GM21717 (cell line): ENCODE data around the gene LPGAT1.
"Not testable (repeated sequence)": the region's sequence is repeated elsewhere in the genome, so short reads cannot be mapped to it uniquely, and the experiment has no call there.

Experiments
- ATAC-seq: cut with Tn5 transposase; IDR thresholded peaks from one replicate; pipeline ENCODE4 v1.9.1; 2021; ENCODE audit warnings: mild to moderate bottlenecking, moderate library complexity; ENCODE audit not compliant: unreplicated experiment

The LPGAT1 gene

DNA sequence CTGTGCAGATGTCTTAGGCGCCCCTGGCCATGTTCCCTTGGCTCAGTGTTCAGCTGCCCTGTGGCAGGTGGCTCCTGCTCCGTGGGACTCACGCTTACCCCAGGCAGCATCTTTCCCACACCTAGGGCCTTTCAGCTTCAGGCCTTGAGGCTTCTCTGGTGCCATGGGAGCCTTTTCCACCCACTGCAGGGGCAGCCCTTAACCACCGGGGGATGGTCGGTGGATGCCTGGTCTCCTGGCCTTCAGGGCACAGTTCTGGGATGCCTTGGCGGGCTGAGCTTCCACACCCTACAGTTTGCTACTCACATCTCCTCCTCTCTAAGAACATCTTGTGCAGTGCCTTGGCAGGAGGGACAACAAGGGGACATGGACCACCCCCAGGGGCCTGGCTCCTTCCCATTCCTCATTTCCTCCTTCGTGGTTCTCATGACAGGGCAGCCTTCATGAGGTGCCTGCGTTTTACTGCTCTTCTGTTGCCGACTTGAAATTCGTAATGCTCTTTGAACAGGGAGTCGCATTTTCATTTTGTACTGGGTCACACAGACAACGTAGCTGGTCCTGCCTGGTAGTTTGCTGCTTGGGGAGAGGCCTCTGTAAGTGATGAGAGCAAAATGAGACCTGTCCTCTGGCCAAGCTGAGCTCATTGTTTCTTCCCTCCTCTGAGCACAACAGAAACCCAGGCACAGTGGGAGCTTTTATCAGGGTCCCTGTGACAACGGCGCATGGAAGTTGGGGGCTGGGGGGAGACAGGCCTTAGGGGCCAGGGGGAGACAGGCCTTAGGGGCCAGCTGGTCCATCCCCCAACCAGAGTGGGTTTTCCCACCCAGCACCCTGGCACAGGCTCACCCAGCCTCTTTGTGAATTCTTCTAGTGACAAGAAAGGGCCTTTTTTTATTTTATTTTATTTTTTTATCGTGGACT, 93.2 kb downstream of the LPGAT1 start:
- ATAC-seq = no peak

GRCh38 chr1:211736351-211736915, 94.1 kb downstream of the LPGAT1 start:
- no peak for ATAC-seq

DNA sequence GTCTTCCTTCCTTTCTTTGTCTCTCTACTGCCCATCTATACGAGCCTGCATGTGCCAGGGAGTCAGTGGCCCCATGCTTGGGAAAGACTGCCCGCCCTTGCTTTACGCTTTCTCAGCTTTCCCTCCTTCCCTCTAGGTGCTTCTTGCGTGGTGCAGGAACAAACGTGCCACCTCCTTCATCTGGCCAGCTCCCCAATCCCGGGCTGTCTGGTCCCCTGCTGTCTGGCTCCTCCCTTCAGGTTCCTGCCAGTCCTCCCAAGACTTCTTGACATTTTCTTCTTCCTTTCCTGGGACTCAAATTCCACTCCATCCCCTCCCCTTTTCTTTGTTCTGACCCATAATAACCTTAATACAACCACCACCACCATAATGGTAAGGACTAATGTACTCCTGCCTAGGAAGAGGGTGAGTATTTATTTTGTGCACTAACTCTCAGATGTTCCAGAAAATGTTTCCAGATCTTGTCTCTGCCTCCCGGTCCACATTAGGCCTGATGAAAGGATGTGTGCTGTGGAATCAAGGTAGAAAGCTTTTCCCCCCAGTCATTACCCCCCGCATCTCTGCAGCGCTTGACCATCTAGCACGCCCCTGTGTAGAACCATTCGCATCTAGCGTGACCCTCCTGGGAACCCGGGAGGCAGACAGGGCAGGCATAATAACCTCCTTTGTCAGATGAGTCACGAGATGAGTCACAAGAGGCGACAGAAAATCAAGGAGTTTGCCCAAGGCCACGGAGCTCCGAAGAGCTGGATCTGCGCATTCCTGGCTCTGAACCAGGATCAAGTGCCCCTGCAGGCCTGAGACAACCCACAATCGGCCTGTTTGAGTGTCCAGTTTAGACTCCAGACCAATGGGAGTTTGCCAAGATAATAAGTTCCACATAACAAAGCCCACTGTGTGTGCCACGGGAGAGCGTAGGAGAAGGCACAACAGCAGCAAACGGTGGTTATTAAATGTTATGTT, 95.1 kb downstream of the LPGAT1 start:
- no peak for ATAC-seq

- ATAC-seq = no peak
Observed at GRCh38 chr1:211734791-211735190, 95.8 kb downstream of the LPGAT1 start.

- no peak for ATAC-seq
Observed at GRCh38 chr1:211734359-211734758, 96.2 kb downstream of the LPGAT1 start.

DNA sequence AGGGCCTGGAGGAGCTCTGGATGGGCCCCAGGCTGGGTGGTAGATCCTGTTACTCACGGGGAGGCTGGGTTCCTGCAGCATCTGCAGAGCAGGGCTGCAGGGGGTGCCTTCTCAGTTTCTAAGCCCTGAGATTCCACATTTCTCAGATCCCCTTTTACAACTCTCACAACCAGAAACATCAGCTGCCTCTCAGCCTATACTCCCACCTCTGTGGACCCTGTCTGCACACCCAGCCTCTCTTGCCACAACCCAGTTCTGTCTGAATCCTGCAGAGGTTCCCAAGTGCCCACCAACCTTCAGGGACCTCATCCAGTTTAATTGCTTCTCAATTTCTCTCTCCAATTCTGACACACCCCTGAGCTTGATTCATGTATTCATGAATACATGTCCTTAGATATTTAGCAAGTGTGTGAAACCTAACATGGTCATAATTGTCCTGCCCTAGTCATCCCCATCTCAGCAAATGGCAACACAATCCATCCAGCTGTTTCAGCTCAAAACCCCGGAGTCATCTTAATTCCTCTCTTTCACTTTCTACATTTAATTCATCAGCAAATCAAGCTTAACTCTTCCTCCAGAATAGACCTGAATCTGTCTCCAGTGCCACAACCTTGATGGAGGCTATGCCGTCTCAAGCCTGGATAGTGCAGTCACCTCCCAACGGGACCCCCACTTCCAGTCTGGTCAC, 98.1 kb downstream of the LPGAT1 start:
- ATAC-seq = peak; percentile 64

DNA sequence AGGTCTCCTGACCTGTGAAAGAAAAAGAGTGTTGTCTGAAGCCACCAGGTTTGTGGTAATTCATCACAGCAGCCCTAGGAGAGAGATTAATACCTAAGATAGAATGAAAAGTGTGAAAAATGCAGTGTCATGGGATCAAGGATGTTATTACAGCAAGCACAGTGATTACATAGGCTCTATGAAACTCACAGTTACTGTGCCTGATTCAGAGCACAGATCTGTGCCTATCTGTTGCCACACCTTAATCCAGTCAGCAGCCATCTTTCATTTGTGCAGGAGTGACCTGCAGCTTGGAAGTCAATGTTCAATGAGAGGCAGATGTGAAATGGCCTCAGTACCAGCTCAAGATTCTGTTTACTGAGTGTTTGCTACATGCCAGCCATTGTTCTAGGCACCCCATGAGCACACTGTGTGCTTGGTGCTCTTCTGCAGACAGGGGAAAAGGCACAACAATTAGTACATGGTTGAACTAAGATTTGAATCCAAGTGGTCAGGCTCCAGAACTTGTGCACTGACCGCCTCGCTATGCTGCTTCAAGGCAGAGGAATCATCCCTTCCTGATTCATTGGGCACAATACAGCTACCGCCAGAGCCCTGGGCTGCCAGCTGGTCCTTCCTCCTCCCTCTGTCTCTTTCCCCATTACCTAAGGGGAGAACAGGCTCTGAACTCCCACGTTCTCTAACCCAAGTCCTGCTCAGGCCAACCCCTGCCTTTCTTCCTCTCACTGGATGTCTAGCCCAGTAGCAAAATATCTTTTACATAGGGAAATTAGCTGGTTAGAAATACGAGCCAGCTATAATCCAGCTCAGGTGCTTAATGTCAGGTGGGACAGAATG, 98.9 kb downstream of the LPGAT1 start:
- ATAC-seq = no peak

DNA sequence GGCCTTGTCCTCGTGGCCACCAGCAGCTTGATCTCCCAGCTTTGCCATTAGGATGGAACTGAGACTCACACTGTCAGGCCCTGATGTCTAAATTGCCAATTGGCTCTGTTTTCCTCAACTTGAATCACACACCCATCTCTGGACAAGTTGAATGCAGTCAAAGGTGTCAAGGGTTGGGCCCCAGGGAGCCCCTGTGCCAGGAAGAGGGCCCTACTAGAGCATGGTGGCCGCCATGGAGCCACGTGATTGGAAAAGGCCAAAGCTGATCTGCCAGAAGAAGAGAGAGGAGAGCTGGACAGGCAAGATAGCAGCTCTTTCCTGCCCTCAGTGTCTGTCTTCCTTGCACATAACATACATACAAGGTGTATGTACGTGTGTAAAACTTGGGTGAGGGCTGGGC, 100.2 kb downstream of the LPGAT1 start:
- no peak for ATAC-seq

DNA sequence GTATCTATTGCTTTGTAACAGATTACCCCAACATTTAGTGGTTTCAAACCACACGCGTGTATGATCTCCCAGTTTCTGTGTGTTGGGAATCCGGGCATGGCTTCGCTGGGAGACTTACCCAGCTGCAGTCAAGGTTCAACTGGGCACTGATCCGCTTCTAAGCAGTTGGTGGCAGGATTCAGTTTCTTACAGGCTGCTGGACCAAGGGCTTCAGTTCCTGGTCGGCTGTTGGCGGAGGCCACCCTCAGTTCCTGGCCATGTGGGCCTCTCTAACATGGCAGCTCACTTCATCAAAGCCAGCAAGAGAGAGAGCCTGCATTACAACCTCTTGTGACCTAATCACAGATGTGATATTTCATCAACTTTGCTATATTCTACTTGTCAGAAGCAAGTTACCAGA, 101.3 kb downstream of the LPGAT1 start:
- no peak for ATAC-seq

GRCh38 chr1:211726467-211726995, 104.0 kb downstream of the LPGAT1 start:
- ATAC-seq = no peak

DNA sequence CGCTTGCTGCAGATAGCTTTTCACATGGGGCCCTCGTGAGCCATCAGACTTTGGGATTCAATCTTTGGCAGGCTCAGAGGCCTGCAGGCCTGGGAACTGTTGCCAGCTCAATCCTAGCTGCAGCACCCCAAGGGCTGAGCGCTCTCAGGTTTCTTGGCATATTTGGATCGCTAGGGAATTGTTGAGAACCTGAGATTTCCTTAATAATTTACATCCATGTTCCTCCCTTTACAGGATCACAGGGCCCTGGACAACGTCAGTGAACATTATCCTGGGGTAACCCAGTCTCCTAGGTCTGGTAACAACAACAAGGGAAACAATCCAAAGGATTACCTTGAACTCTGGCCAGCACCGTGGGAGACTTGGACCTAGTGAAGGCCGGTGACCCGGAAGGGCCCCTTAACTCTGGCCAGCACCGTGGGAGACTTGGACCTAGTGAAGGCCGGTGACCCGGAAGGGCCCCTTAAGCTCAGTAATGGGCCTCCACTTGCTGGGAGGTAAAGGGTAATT, 105.8 kb downstream of the LPGAT1 start:
- no peak for ATAC-seq

DNA sequence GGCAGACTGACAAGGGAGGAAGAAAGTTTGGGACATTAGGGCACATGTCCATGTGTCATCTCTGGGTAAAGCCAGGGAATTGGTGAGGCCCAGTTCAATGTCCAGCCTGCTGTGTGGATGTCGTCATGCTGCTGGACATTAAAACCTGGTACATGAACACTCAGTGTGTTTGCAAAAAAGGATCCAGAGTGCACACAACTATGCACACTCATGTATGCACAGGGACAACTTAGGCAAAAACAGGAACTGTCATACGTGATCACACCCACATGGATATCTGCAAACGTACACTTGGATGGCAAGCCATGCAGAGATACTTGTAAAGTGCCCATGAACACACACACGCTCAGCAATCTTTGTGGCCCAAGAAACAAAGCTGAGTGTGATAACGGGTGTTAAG, 107.3 kb downstream of the LPGAT1 start:
- no peak for ATAC-seq

GRCh38 chr1:211722277-211723175, 108.0 kb downstream of the LPGAT1 start:
- no peak for ATAC-seq

DNA sequence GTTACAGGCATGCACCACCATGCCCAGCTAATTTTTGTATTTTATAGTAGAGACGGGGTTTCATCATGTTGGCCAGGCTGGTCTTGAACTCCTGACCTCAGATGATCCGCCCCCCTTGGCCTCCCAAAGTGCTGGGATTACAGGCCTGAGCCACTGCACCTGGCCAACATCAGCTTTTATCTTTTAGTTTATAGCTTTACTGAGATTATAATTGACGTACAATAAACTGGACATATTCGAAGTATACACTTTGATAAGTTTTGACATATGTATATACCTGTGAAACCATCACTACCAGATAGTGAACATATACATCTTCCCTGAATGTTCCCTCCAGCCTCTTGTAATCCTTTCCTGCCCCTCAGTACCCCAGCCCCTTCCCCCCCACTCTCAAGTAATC, 114.0 kb downstream of the LPGAT1 start:
- ATAC-seq = not testable (repeated sequence)

DNA sequence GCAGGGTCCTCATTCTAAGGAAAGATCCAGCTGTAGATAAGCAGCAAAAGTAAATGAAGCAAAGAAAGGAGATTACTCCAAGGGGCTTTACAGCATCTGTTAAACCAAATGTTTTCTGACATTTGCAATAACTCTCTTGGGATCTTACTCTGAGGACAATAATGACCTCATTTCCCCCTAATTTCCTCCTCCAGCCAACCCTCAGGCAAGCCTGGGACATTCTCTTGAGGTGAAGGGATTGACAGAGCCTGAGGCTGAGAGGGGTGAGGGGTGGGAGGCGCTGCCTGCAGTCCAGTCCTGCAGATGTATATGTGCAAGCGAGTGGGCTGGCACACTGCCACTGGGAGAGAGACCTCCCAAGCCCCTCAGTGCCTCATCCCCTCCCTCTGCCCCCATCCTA, 114.6 kb downstream of the LPGAT1 start:
- no peak for ATAC-seq

- no peak for ATAC-seq
Observed at GRCh38 chr1:211714154-211714553, 116.4 kb downstream of the LPGAT1 start.

- ATAC-seq = no peak
Observed at GRCh38 chr1:211713231-211713630, 117.3 kb downstream of the LPGAT1 start.

DNA sequence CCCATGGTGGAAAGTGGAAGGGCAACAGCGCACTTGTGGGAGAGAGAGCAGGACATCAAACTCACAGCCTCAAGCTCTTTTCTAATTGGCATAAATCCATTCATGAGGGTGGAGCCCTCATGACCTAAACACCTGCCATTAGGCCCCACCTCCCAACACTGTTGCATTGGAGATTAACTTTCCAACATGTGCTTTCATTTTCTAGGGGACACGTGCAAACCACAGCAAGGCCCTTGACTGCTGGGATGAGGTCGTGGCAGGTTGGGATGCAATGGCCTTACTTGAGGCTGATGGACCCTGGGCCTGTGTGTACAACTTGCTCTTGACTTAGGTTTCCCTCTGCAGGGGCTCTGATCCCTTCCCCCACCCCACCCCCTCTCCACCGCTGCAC, 119.3 kb downstream of the LPGAT1 start:
- ATAC-seq = no peak
